ENCODE results near the gene OSBPL5. TPM values are rescaled to one million over a fixed set of nuclear protein-coding genes. Genes with fewer than 3 reads are reported as not detected.
"Not testable (repeated sequence)": the region's sequence is repeated elsewhere in the genome, so short reads cannot be mapped to it uniquely, and the experiment has no call there.

Gene OSBPL5
- total RNA-seq, 1 donor from 2014 or later = 21.8 TPM

DNA sequence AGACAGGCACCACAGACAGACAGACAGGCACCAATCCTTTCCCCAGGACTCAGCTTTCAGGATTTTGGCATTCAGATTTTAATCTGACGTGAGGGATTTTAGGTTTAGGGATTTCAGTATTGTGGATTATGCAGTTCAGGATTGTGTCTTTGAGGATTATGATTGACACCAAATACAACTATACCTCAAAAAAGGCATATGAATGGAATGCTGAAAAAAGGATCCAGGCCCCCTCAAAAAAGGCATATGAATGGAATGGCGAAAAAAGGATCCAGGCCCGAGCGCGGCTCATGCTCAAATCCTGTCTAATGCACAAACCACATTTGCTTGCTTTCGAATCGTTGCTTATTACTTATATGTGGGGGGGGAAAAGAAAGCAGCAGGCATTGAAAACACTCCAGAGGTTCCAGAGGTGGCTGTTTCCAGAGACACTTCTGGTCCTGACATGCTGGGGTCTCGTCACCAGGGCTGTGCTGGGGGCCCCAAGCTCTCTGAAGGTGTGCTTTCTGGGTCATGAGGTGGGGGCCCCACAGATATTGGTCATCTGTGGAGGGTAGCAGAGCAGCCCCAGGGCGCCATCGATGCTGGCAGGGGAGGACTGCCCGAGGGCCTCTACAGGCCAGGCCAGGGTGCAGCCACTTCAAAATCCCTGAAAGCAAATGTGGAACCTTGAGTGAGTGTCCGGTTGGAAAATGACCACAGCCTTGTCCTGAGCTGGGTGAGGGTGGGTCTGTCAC, 16.8 kb upstream of the OSBPL5 start:
- no peak for DNase-seq

DNA sequence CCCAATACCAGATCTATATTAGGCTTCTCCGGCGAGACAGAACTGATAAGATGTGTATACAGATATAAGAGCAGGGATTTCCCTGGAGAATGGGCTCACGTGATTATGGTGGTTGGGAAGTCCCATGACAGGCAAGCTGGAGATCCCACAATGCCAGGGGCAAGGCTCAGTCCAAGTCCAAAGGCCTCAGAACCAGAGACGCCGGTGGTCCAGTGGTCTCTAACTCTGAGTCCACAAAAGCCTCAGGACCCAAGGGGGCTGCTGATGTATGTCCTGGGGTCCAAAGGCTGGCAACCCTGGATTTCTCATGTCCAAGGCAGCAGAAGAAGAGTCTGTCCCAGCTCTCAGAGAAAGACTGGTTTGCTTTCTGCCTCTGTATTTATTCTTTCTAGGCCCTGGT, 15.8 kb upstream of the OSBPL5 start:
- no peak for DNase-seq

DNA sequence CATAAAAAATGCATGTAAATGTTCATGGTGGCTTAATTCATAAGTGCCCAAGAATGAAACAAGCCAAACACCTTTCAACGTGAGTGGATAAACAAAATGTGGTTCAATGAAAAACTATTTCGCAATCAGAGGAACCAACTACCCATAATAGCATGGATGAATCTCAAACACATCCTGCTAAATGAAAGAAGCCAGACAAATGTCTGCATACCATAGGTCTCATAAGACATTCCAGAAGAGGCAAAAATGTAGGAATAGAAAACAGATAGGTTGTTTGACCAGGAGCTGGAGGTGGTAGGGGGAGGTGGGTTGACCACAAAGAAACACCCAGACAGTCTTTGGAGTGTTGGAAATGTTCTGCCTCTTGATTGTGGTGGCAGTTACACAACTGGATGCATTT, 13.2 kb upstream of the OSBPL5 start:
- DNase-seq = no peak

DNA sequence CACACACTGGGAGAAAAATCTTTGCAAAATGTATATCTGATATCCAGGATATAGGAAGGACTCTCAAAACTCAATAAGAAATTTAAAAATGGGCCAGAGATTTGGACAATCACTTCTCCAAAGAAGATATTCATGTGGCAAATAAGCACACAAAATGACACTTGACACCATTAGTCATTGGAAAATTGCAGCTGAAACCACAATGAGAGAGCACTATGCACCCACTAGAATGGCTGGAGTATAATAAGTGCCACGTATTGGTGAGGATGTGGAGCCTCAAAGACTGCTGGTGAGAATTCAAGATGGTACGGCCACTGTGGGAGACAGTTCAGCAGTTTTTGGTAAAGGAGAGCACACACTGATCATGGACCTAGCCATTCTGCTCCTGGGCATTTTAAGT, 12.8 kb upstream of the OSBPL5 start:
- DNase-seq = no peak

DNA sequence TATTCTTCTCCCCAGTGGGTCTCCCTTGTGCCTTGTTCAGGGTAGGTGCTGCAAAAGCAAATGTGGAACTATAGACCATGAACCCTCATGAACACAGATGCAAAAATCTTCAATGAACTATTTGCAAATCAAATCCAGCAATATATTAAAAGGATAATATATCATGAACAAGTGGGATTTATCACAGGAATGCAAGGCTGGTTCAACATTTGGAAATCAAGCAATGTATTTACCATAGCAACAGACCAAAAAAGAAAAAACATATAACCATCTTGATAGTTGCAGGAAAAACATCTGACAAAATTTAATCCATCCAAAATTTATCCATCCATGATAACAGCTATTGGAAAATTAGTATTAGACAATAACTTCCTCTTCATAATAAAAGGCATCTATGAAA, 11.4 kb upstream of the OSBPL5 start:
- DNase-seq = no peak

DNA sequence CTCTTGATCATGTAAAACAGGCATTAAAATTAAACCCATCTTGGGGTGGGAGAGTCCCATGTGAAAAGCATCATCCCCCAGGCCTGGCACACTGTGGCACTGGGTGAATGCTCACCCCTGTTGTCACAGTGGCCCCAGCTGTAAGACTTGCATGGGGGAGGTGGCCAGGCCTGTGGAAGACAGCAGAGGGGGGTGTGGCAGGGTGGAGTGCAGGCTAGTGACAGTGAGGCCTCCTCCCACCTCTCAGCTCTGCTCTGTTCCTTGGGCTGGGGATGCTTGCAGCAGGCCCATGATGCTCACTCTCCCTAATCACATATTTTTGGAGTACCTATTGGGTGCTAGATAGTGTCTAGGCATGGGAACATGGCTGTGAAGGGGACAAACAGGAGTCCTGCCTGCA, 10.1 kb upstream of the OSBPL5 start:
- DNase-seq = no peak

DNA sequence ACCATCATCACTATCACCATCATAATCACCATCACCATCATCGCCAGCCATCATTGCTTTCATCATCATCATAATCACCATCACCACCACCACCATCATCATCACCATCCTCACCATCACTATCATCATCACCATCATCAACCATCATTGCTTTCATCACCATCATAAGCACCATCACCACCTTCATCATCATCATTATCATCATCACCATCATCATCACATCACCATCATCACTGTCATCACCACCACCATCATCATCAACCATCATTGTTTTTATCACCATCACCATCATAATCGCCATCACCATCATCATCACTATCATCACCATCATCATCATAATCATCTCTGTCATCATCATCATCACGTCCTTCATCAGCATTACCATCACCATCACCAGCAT, 9.3 kb upstream of the OSBPL5 start:
- no peak for DNase-seq

DNA sequence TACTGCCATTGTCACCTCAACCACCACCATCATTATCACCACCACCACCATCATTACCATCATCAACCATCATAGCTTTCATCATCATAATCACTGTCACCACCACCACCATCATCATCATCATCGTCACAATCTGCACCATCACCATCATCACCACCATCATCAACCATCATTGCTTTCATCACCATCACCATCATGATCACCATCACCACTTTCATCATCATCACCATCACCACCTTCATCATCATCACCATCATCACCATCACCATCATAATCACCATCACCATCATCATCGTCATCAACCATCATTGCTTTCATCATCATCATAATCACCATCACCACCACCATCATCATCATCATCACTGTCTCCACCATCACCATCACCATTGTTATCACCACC, 8.7 kb upstream of the OSBPL5 start:
- DNase-seq = no peak

DNA sequence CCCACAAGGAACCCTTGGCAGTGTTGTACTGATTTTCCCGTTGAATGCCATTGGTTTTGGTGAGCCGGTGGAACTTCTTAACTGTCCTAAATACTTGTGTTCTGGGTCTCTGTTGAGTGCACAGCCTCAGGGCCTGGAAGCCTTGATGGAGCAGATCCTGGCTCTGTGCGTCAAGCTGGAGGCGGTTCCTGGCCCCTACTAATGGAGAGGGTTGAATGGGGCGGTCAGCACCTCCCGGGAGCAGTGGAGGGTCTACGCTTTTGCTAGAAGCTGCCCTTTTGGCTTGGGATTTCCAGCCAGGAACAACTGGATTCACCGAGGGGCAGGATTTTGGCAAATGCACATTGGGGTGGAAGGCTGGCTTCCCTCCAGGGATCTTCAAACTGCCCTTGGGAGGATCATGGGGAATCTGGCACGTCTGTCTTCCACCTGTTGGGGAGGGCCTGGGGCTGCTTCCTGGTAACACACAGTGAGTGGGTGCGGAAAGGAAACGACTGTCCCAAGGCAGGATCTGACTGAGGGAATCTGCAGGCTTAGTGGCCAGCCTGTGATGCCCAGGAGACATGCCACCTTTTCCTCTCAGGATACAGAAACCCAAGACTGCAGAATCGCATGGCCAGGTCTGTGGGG, 6.9 kb upstream of the OSBPL5 start:
- no peak for DNase-seq

DNA sequence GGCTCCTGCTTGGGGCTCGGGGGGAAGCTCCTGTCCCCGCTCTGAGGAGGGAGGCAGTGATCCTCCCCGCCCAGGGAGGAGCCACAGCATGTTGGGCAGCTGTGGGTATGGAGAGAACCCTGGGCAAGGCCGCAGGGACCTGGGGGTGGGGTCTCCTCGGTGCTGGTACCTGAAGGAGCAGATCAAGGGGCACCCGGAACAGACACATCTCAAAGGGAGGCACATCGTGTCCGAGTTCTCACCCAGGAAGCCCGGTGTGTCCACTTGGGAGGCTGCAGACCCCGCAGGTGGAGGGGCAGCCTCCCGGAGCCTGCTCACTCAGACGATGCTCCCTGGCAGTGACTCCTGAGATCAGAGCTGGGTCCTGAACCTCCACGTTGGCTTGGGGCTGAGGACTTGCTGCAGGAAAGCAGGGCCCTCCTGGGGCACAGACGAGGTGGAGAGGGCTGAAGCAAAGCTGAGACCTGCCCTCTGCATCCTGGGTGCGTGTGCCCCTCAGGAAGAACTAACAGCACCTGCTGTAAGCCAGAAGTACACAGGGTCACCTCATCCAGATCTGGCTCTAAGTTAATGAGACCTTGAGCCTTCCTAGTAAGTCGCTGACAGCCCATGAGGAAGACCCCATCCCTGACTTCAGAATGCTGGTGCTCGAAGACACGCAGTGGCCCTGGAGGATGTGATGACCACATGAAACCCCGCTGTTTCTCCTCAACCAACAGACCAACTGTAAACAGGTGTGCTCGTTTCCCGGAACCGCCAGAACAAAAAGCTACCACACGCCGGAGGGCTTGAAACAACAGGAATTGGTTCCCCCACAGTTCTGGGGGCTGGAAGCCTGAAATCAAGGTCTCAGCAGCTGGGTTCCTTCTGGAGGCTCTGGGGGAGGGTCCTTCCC, 5.9 kb upstream of the OSBPL5 start:
- DNase-seq = no peak

DNA sequence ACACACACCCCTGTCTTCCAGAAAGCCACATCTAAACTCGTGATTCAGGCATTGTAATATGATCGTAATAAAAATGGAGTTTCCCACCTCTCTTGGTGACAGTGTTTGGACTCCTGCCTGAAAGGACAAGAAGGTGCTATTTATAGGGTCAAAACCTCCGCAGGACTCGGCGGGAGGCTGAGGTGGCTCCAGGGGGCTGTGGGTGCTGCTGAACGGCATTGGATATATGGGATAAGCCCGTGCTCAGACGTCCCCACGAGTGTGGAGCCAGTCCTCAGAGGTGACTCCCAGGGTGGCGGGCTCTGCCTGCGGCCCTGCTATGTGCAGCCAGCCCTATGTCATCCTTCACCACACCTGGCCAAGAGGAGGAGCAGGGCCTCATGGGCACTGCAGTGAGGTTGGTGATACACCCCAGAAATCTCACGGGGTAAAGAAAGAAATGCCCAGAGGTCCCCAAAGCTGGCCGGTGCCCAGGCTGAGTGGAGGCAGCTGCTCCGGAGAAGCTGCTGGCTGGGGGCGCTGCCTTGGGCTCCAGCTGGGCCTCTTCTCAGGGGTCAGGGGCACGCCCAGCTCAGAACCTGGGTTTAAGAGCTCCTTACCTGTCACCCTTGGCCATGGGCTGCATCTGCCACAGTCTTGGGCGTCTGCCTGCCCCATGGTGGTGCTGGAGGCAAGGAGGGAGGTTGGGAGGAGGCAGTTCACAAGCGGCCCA, 5.1 kb upstream of the OSBPL5 start:
- DNase-seq = peak; percentile 31

DNA sequence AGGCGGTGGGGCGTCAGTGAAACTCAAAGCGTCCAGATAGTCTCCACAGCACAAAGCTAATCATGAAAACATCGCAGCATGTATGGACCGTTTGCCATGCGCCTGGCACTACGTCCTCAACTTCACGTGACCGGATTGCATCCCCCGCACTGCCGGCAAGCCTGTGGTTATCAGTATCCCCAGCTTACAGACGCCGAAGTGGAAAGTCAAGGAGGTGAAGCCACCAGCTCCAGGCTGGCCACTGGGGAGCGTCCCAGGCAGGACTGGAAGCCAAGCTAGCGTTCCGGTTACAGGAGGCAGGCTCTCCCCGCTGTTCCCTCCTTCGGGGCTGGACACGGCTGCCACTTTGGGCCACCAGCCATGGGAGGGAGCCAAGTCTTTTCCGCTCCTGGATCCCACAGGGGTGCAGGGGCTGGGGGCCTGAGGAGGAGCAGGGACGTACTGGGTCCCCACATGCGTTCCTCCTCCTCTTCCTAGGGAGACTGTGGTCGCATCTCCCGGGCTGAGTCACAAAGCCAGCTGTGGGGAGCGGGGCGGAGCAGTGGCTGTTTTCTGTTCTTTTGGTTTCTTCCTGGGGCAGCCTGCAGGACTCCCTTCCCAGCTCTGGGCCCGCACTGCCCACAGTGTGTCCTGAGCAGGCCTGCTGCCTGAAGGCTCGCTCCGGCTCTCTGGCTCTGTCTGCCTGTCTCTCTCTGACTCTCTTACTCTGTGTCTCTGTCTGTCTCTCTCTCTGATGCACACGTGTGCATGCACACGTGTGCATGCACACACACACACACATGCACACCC, 4.3 kb upstream of the OSBPL5 start:
- DNase-seq = peak; percentile 56

DNA sequence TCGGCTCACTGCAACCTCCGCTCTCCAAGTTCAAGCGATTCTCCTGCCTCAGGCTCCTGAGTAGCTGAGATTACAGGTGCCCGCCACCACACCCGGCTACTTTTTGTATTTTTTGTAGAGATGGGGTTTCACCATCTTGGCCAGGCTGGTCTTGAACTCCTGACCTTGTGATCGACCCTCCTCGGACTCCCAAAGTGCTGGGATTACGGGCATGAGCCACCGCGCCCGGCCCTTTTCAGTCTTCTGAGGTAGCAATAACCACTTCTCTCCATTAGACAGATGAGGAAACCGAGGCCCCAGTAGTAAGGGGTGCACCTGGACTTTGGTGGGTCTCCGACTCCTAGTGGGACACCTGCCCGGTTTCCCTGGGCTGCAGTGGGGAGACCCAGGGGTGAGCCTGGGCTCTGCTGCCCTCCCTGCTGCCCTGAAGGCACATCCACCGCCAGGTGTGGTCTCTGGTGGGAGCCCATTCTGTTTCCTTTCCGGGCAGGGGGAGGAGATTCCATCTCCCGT, 3.7 kb upstream of the OSBPL5 start:
- DNase-seq = not testable (repeated sequence)

DNA sequence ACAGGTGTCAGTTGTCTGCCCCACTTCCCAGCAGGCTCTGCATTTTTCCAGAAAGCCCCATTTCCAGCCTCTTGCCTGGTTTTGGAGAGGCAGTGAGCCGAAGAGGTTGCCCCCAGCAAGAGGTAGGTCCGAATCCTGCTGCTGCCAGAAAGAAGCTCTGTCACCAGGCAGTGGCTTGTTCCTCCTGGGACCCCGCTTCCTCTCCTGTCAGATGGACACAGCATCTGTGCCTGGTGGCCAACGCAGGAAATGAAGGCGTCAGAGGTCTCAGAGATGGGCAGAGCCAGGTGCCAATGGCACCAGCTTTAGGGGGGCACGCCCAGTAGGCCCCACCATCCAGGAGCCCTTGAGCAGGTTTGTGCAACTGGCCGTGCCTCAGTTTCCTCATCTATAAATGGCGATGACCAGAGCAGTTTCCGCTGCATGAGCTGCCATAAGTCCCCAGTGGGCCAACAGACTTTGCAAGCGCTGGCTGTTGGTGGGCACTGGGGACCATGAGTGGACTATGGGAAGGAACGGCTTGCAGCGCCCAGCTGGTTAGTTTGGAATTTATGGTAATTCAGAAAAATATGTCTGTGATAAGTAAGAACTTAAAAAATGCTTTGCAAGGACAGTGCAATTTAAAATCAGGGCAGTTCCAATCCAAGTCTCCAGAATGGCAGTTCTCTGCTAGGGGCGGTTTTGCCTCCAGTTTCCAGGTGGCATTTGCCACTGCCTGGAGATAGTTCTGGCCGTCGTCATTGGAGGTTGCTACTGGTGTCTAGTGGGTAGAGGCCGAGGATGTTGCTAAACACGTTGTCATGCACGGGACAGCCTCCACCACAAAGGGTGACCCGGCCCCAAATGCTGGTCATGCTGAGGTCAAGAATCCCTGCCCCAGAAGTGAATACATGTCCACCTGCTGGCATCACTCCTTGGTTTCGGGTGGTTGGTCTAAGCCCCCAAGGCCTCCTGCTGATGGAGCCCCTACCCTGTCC, 2.3 kb upstream of the OSBPL5 start:
- no peak for DNase-seq

DNA sequence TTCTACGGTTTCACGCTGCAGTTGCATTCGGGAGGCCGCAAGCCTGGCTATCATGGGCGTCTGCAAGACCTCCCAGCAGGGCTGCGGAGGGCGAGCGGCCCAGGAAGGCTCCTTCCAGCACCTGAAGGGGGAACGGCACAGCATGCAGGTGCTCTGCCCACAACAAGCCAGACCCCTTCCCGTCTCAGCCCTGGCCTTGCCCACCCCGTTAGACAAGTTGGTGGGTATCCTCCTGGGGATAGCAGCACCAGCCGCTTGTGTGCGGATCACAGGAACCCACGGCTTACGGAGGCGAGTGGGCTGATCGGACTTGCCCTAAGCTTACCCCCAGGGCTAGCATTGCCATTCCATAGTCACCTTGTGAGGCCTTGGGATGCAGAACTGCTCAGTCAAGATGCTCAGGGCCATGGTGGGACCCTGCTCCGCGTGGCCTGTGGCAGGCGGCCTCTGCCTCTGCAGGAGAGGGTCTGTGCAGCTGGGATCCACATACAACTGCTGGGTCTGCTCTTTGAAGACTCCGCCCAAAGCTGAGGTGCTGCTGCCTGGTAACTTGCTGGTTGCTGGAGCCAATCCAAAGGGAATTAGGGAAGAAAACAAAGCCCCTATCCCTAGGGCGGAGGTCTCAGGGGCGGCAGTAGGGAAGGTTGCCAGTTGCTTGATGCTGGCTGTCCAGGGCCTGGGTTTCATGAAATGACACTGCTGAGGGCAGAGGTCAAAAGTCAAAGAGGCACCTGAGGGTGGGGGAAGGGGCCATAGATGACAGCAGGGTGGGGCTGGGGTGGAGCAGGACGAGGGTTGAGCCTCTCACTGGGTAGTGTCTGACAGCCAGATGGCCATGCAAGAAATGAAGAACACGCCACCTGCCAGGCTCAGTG, 1.4 kb upstream of the OSBPL5 start:
- DNase-seq = peak; percentile 35

DNA sequence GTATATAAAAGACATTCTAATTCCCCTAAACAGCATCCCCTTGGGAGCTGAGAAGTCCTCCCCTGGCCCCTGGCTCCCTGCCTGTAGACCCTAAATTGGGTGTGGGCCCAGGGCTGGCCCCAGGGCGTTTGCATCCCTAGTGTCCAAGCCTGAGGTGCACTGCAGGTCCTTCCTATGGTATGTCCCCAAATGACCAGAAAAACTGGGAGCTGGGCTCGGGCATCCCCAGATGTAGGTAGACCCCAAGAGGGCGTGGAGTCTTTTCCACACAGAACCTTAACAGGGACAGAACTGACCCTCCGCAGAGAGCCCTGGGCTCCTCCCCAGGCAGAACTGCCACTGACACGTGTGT, 782 bp upstream of the OSBPL5 start:
- no peak for DNase-seq

DNA sequence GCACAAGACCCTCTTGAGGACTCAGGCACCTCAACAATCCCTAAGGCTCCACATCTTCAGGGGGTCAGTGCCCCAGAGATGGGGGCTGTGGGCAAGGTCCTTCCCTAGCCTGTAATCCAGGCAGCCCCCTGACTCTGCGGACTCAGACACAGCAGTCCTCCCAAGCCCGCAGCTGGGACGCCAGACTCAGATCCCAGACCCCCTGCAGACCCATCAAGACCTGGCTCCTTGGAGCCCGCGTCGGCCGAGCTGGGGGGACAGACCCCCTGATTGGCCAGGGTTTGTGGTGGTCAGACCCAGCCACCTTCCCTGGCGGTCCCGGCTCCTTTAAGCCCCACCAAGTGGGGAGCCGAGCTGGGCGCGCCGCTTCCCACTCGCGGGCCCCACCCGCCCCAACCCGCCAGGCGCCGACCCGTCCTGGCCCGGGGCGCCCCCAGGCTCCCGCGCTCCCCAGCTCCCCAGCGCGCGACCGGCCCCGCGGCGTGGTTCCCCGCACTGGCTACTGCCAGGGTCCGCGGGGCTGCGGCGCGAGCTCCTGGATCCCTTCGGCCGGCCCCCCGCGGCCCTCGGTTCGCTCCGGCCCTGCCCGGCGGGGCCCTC, 458 bp downstream of the OSBPL5 start:
- peak; percentile 29 for DNase-seq

DNA sequence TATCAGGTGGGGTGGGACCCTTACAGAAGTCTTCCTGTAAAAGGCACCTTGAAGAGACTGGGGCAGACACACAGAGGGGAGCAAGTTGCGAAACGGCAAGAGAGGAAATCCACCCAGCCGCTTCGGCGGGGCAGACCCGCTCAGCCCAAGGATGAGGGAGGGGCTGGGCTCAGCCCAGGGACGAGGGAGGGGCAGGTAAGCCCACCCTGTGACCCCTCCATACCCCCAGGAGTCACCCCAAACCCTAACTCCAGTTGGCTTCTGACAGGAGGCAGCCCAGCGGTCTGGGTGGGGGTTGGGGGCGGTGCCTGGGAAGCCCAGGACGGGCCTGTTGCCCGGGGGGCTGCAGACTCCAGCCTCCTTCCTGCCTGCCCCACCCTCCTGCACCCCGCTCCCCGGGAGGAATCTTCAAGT, 965 bp downstream of the OSBPL5 start:
- DNase-seq = no peak

Data from tongue (tissue), 2 donors.